ENCODE results near the gene SLC29A1. TPM values are rescaled to one million over a fixed set of nuclear protein-coding genes. Genes with fewer than 3 reads are reported as not detected.
"Not testable (repeated sequence)": the region's sequence is repeated elsewhere in the genome, so short reads cannot be mapped to it uniquely, and the experiment has no call there.

The SLC29A1 gene
- total and polyA plus RNA-seq, 2 of the 8 experiments (the other 6 are each of a cell fraction or from before 2014, with no cell fraction given), result 187 to 558 TPM

DNA sequence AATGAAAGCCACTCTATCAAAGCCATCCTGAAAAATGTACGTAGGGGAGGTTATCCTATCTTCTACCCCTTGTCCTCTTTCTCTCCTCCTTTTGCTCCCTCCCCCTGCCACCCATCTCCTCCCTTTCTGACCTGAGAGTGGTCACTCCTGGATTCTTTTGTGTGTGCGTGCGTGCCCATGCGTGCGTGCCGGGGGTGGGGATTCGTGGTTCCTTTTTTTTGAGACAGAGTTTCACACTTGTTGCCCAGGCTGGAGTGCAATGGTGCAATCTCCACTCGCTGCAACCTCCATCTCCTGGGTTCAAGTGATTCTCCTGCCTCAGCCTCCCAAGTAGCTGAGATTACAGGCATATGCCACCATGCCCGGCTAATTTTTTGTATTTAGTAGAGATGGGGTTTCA lies 8.0 kb downstream of the SLC29A1 start:
- not testable (repeated sequence) for H2BK20ac ChIP-seq (ENCODE audit: low read length); DNase-seq (ENCODE audit: low read depth in 1 of 2, low spot score in 2 of 2); H3K18ac ChIP-seq (ENCODE audit: extremely low read depth, low read length); H2BK15ac ChIP-seq (ENCODE audit: low read length); H3K27me3 ChIP-seq (replicated peaks in 1 of 4; ENCODE audit: control insufficient read depth in 3 of 4, extremely low read depth in 1 of 4, insufficient read depth in 3 of 4, low read length in 3 of 4); H3K23me2 ChIP-seq (ENCODE audit: low read depth, low read length); H2AK5ac ChIP-seq (ENCODE audit: low read depth, low read length); H3K14ac ChIP-seq (ENCODE audit: insufficient read length); FAIRE-seq; H2BK5ac ChIP-seq (ENCODE audit: low read depth, low read length); H3K56ac ChIP-seq (replicated peaks; ENCODE audit: insufficient read length, low read depth, low read length); H2BK12ac ChIP-seq (ENCODE audit: low read depth, low read length); H4K91ac ChIP-seq (replicated peaks; ENCODE audit: insufficient read length, low read length); H3K4me3 ChIP-seq (ENCODE audit: extremely low read depth in 1 of 4, insufficient read depth in 2 of 4, low read depth in 3 of 4, low read length in 4 of 4); H3K4ac ChIP-seq (replicated peaks; ENCODE audit: insufficient read length, low read depth, low read length); H4K8ac ChIP-seq (ENCODE audit: extremely low read depth, insufficient read depth, low read length); H3K9me3 ChIP-seq (ENCODE audit: insufficient read depth in 2 of 2, low read depth in 1 of 2, low read length in 1 of 2); H4K5ac ChIP-seq (ENCODE audit: insufficient read length, low read depth, low read length); H3K27ac ChIP-seq (ENCODE audit: low read depth, low read length); H2BK120ac ChIP-seq (replicated peaks; ENCODE audit: low read depth, low read length); H3K4me2 ChIP-seq (ENCODE audit: insufficient read depth in 1 of 2, low read depth in 2 of 2, low read length in 2 of 2); H3K9ac ChIP-seq (replicated peaks in 1 of 4; ENCODE audit: extremely low read depth in 1 of 4, low read depth in 3 of 4, low read length in 3 of 4); H3K23ac ChIP-seq (ENCODE audit: insufficient read length); H2AFZ ChIP-seq (ENCODE audit: low read length)
- peaks cover 35 to 63% (median 54%) of the 10 kb centered on the region in 4 experiments for H3K36me3 ChIP-seq (ENCODE audit: control insufficient read depth in 2 of 4, insufficient read depth in 4 of 4, low read length in 3 of 4)
- WGBS, 2 experiments (ENCODE audit: extremely low coverage in 1 of 2, insufficient coverage in 1 of 2, insufficient read length in 1 of 2, insufficient replicate concordance in 2 of 2, low coverage in 1 of 2, low lambda C conversion rate in 2 of 2, missing lambda C conversion rate in 1 of 2), result 88% methylated on average over 9 of the region's 9 CpGs; no CpG with 5 or more reads in 1 of the 2 experiments
- peaks cover 22 to 33% of the 10 kb centered on the region in 2 experiments for H4K20me1 ChIP-seq (replicated peaks in 1 of 2; ENCODE audit: control insufficient read depth in 1 of 2, insufficient read depth in 2 of 2, low read length in 2 of 2)
- H3K4me1 ChIP-seq (replicated peaks in 1 of 4; ENCODE audit: control insufficient read depth in 3 of 4, insufficient read depth in 4 of 4, low read length in 3 of 4), result peaks cover 8 to 18% (median 9%) of the 10 kb centered on the region in 4 experiments
- peaks cover 25% of the 10 kb centered on the region for H3K79me1 ChIP-seq (ENCODE audit: low read depth, low read length)
- ChIA-PET CTCF (ENCODE audit: partially characterized antibody) (interaction anchor here (1.1 to 19.4 kb wide), 5 partner anchors 17 to 135 kb away, joined by 3 to 287 read pairs (median 3); no protein-coding TSS in a partner anchor), POLR2A (ENCODE audit: partially characterized antibody) (interaction anchor here (18.9 to 21.0 kb wide), 2 partner anchors 14 to 26 kb away, joined by 477 to 581 read pairs; partner anchors contain the start of genes HSP90AB1 and SLC35B2)
- peaks cover 0 to 23% of the 10 kb centered on the region in 2 experiments; a peak in 2 of 4 replicates for H3K79me2 ChIP-seq (ENCODE audit: control insufficient read depth in 1 of 2, insufficient read depth in 2 of 2, low read length in 2 of 2)
